ENCODE results near the gene GMFB.

The GMFB gene

GRCh38 chr14:54532111-54533012, 43.6 kb upstream of the GMFB start:
- DNase-seq (ENCODE audit: low read depth in 2 of 2): no peak
- TF ChIP-seq, protein P1, sequence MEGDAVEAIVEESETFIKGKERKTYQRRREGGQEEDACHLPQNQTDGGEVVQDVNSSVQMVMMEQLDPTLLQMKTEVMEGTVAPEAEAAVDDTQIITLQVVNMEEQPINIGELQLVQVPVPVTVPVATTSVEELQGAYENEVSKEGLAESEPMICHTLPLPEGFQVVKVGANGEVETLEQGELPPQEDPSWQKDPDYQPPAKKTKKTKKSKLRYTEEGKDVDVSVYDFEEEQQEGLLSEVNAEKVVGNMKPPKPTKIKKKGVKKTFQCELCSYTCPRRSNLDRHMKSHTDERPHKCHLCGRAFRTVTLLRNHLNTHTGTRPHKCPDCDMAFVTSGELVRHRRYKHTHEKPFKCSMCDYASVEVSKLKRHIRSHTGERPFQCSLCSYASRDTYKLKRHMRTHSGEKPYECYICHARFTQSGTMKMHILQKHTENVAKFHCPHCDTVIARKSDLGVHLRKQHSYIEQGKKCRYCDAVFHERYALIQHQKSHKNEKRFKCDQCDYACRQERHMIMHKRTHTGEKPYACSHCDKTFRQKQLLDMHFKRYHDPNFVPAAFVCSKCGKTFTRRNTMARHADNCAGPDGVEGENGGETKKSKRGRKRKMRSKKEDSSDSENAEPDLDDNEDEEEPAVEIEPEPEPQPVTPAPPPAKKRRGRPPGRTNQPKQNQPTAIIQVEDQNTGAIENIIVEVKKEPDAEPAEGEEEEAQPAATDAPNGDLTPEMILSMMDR (IDR thresholded peaks at IDR 0.05; ENCODE audit: low read depth, low read length): no peak
- no peak overlapping the region for H3K4me3 ChIP-seq (replicated peaks in 1 of 2; ENCODE audit: low read depth in 2 of 2, low read length in 2 of 2)

DNA sequence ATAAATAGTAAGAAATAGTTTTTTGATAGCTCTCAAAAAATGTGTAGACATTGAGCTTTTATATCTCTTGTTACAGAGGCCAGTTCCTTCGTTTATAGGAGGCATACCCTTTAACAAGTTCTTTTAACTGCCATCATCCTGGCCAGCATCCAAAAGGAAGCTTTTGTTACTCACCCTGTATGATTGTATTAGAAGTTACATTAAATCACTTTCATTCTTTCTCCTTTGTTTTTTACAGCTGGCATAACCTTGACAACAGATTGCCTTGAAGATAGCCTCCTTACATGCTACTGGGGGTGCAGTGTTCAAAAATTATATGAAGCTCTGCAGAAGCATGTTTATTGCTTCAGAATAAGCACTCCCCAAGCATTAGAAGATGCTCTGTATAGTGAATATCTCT, 41.0 kb upstream of the GMFB start:
- TF ChIP-seq, protein P1 (IDR thresholded peaks at IDR 0.05; ENCODE audit: low read depth, low read length): no peak
- H3K4me3 ChIP-seq (replicated peaks in 1 of 2; ENCODE audit: low read depth in 2 of 2, low read length in 2 of 2): no peak overlapping the region
- DNase-seq (ENCODE audit: low read depth in 2 of 2): peak; percentile 61 to 73

DNA sequence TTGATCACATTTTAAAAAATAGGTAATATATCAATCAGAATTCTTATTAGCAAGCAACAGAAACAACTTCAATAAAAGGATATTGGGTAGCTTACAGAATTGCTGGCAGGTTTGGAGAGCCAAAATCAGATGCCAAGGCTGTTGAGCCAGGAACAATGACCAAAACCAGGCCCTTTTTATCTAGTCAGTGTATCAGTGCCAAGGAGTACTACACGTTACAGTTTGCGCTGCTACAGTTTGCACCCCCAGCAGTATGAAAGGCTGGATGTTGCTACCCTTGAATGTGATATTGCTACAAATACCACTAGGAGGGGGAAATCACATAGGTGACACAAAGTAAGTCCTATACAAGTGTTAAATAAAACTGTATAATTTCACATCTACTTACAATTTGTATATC, 40.2 kb upstream of the GMFB start:
- TF ChIP-seq, protein P1 (IDR thresholded peaks at IDR 0.05; ENCODE audit: low read depth, low read length): no peak
- H3K4me3 ChIP-seq (replicated peaks in 1 of 2; ENCODE audit: low read depth in 2 of 2, low read length in 2 of 2): no peak overlapping the region
- no peak for DNase-seq (ENCODE audit: low read depth in 2 of 2)

DNA sequence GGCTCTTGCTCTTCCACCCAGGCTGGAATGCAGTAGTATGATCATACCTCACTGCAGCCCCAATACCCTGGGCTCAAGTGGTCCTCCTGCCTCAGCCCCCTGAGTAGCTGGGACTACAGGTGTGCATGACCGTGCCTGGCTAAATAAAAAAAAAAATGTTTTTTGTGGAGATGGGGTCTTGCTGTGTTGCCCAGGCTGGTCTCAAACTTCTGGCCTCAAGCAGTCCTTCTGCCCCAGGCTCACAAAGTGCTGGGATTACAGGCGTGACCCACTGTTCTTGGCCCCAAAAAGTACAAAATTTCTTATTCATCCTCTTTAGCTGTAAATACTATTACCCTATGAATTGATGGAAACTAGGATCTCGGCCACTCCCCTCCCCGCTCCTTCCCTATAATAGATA, 35.6 kb upstream of the GMFB start:
- no peak overlapping the region for H3K4me3 ChIP-seq (replicated peaks in 1 of 2; ENCODE audit: low read depth in 2 of 2, low read length in 2 of 2)
- TF ChIP-seq, protein P1 (IDR thresholded peaks at IDR 0.05; ENCODE audit: low read depth, low read length): no peak
- DNase-seq (ENCODE audit: low read depth in 2 of 2): no peak

DNA sequence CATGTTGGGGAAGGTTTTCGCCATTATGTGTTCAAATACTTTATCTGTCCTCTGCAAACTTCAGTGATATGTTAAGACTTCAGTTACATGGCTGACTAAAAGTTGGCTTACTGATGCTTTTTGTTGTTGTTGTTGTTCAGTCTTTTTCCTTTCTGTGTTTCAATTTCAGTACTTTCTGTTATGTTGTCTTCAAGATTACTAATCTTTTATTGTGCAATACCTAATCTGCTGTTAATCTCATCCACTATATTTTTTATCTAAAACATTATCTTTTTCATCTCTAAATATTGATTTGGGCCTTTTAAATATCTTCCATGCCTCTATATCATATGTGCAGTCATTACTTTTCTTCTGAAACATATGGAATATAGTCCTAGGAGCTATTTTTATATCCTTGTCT, 27.9 kb upstream of the GMFB start:
- TF ChIP-seq, protein P1 (IDR thresholded peaks at IDR 0.05; ENCODE audit: low read depth, low read length): no peak
- H3K4me3 ChIP-seq (replicated peaks in 1 of 2; ENCODE audit: low read depth in 2 of 2, low read length in 2 of 2): no peak overlapping the region
- no peak for DNase-seq (ENCODE audit: low read depth in 2 of 2)

DNA sequence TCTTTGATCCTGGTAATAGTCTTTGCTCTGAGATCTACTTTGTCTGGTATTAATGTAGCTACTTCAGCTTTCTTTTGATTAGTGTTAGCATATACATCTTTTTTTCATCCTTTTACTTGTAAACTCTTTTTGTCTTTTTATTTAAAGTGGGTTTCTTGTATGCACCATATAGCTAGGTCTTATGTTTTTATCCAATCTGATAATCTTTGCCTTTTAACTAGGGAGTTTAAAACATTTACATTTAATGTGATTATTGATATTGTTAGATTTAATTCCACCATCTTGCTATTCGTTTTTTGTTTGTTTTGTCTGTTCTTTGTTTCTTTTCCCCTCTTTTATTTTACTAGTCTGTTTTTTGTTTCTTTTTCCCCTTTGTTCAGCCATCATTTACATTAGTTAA, 26.9 kb upstream of the GMFB start:
- TF ChIP-seq, protein P1 (IDR thresholded peaks at IDR 0.05; ENCODE audit: low read depth, low read length): no peak
- no peak overlapping the region for H3K4me3 ChIP-seq (replicated peaks in 1 of 2; ENCODE audit: low read depth in 2 of 2, low read length in 2 of 2)
- no peak for DNase-seq (ENCODE audit: low read depth in 2 of 2)

Measured in cardiac fibroblast (primary cell).